Muscle of arm (tissue), 14 donors: Measurements from ENCODE around the gene B3GNT9. TPM values are rescaled to one million over a fixed set of nuclear protein-coding genes. Genes with fewer than 3 reads are reported as not detected.

ENCODE experiments used
- DNase-seq: peaks from one replicate; pipeline ENCODE4 v3.0.0-alpha.2; 2013
- long read RNA-seq, 11 donors: transcript quantifications; one replicate each; lab custom pipeline, GENCODE V29; 2026
- polyA plus RNA-seq, 12 donors: library from polyadenylated mRNA; unstranded; fragments of 120-200 nt; gene quantifications; one replicate each; pipeline ENCODE4 v1.2.1, GENCODE V29; 2013; ENCODE audit not compliant: insufficient read length in 12 of 12

Gene B3GNT9, protein sequence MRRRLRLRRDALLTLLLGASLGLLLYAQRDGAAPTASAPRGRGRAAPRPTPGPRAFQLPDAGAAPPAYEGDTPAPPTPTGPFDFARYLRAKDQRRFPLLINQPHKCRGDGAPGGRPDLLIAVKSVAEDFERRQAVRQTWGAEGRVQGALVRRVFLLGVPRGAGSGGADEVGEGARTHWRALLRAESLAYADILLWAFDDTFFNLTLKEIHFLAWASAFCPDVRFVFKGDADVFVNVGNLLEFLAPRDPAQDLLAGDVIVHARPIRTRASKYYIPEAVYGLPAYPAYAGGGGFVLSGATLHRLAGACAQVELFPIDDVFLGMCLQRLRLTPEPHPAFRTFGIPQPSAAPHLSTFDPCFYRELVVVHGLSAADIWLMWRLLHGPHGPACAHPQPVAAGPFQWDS
- 10 to 100 TPM in 5 of 12 donors, 1 to 10 TPM in 6, not detected in 1; 7.1 to 17.2 (median 9.7) TPM for polyA plus RNA-seq
- long read RNA-seq, donor 1, transcript B3GNT9-201 (2 exons, 2,917 nt), result major isoform, 6 of 6 reads
- long read RNA-seq, donor 1, partial matches to known transcripts, result 0 of 6 reads
- long read RNA-seq, donor 1, other reads (novel, unspliced or antisense), result 0 of 6 reads
- long read RNA-seq, donor 2, partial matches to known transcripts, result 35 of 44 reads
- long read RNA-seq, donor 2, other reads (novel, unspliced or antisense), result 6 of 44 reads
- long read RNA-seq, donor 3, partial matches to known transcripts, result 0 of 2 reads
- long read RNA-seq, donor 3, other reads (novel, unspliced or antisense), result 0 of 2 reads
- long read RNA-seq, donor 4, partial matches to known transcripts, result 20 of 23 reads
- long read RNA-seq, donor 4, other reads (novel, unspliced or antisense), result 0 of 23 reads
- long read RNA-seq, donor 5, transcript B3GNT9-201 (2 exons, 2,917 nt), result major isoform, 5 of 5 reads
- long read RNA-seq, donor 5, partial matches to known transcripts, result 0 of 5 reads
- long read RNA-seq, donor 5, other reads (novel, unspliced or antisense), result 0 of 5 reads
- long read RNA-seq, donor 6, partial matches to known transcripts, result 0 of 2 reads
- long read RNA-seq, donor 6, other reads (novel, unspliced or antisense), result 0 of 2 reads
- long read RNA-seq, donor 7, partial matches to known transcripts, result 0 of 2 reads
- long read RNA-seq, donor 7, other reads (novel, unspliced or antisense), result 0 of 2 reads
- long read RNA-seq, donor 8, partial matches to known transcripts, result 0 of 2 reads
- long read RNA-seq, donor 8, other reads (novel, unspliced or antisense), result 0 of 2 reads
- long read RNA-seq, donor 9, partial matches to known transcripts, result 0 of 2 reads
- long read RNA-seq, donor 9, other reads (novel, unspliced or antisense), result 0 of 2 reads
- long read RNA-seq, donor 10, partial matches to known transcripts, result 0 of 4 reads
- long read RNA-seq, donor 10, other reads (novel, unspliced or antisense), result 0 of 4 reads
- long read RNA-seq, donor 11, partial matches to known transcripts, result 0 of 2 reads
- long read RNA-seq, donor 11, other reads (novel, unspliced or antisense), result 0 of 2 reads

DNA sequence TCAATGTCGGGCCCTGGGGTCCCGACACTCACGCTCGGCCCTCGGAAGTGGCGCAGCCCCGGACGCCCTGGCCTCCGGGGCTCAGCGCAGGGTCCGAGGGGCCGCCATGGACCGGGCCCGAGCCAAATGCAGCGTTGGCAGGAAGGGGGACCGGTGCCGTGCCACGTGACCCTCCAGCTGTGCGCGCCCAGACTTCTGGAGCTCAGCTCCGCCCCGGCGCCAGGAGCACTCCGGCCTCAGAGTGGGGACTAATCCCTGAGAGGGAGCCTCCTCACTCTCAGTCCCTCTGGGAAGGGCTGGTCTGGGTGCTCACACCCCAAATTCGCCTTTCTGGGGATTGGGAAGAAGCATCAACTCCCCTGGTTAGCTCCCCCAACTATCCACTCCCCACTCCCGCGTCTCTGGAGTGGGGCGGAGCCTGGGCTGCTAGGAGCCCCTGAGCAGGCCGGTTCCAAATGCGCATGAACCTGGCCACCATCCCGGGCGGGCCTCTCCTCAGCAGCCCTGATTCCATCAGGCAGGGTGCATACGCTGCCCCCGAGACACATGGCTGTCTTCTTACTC is at the start of gene B3GNT9:
B3GNT9 (minus strand) TSS at position 166 of the 564 bp plus-strand sequence. CDS start 513 bp downstream, outside the sequence.
- DNase-seq, result peak; percentile 91

DNA sequence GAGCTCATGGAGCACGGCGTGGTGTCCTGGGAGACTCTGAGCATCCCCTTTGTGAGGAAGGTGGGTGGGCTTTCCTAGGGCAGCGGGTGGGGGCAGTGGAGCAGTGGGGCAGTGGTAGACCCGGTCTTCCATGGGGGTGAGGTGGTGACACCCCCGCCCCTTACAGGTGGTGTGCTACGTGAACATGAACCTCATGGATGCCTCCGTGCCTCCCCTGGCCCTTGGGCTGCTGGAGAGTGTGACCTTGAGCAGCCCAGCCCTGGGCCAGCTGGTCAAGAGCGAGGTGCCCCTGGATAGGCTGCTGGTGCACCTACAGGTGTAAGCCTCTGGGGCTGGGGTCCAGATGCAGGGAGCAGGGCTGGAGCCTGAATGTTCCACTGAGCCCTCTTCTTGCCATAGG is 49.7 kb upstream of the B3GNT9 start:
- DNase-seq, result no peak

DNA sequence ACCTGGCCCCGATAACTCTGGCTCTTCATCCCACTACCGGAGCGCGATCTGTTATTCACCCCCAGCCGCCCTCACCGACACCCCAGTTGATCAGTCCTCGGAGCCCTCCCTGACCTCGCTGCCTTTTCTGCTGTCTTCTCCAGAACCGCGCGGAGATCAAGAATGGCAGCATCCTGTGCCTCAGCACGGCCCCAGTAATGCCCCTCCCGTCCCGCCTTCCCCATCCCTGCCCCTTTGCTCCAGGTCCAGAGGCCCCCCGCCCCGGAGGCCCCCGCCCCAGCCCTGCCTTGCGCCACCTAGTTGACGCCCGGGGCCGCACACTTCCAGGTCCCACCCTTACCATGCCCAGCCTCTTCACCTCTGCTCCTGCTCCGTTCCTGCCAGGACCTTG is 49.0 kb upstream of the B3GNT9 start:
- DNase-seq, result no peak

DNA sequence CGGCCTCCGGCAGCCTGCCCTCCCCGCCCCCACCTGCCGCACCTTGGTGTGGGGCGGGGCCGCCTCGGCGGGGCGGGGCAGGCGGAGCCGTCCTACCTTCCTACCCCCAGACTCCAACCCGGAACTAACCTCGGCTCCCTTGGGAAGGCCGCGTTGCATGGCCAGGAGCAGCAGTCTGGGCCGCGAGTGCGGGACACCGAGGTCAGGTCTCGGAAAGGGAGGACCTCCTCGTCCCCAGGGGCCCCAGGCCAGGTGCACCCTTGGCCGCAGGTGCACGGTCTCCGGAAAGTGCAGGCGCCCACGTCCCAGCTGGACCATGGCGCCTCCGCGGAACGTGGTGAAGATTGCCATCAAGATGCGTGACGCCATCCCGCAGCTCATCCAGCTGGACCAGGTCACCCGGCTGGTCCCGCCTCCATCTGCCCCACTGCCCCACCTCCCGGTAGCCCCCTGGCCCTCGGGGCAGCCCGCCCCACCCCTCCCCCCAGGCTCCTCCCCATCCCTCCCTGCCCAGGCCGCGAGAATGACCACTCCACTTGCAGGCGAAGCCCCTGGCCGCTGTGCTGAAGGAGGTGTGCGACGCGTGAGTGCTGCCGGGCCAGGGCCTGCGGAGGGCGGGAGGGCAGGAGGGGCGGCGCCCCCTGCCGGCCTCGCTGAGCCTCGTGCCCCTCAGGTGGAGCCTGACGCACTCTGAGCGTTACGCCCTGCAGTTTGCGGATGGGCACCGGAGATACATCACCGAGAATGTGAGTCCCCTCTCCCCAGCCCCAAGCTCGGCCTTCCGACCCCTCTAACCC is 48.4 kb upstream of the B3GNT9 start, which contains the start of gene ELMO3:
ELMO3 (plus strand) TSS at position 121 of the 797 bp plus-strand sequence; CDS start at position 317, 196 bp downstream.
- no peak for DNase-seq

DNA sequence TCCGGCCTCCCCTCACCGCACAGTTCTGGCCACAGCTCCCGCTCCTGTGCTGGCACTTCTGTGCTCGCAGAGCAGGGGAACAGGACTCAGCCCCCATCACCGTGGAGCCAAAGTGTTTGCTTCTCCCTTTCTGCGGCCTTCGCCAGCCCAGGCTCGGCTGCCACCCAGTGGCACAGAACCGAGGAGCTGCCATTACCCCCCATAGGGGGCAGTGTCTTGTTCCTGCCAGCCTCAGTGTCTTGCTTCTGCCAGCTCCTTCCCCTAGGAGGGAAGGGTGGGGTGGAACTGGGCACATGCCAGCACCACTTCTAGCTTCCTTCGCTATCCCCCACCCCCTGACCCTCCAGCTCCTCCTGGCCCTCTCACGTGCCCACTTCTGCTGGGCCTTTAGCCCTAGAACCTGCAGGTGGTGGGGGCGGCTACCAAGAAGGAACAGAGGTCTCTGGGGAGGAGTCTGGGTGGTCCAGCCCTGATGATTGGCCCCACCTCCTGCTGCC is 47.5 kb upstream of the B3GNT9 start:
- no peak for DNase-seq

DNA sequence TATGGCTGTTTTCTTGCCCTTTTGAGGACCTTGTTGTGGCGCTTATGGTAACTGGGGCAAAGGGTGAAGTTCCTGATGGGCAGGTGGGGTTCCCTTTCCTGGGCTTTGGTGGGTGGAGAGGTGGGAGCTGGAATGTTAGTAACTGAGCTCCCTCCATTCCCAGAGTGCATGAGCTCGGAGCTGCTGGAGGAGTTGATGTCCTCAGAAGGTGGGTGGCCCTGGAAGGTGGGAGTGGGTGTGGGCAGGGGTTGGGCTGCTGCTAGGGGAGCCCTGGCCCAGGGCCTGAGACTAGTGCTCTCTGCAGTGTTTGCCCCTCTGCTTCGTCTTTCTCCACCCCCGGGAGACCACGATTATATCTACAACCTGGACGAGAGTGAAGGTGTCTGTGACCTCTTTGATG is 46.9 kb upstream of the B3GNT9 start:
- no peak for DNase-seq

DNA sequence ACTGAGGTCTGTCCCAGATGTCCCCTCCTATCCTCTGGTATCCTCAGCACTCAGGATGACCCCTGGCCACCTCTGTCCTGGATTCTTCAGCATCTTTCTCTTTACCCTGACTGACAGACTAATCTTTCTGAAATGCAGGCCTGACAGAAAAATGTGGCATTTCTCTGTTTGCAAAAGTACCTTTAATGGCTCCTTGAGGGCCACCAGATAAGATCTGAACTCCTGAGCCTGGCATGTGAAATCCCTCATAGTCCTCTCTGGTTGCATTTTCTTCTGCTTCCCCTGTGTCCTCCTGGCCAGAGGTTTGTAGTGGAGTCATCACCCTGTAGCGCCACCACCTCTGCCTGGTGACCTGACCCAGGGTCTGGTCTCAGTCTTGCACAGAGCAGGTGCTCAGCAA is 46.1 kb upstream of the B3GNT9 start:
- no peak for DNase-seq

DNA sequence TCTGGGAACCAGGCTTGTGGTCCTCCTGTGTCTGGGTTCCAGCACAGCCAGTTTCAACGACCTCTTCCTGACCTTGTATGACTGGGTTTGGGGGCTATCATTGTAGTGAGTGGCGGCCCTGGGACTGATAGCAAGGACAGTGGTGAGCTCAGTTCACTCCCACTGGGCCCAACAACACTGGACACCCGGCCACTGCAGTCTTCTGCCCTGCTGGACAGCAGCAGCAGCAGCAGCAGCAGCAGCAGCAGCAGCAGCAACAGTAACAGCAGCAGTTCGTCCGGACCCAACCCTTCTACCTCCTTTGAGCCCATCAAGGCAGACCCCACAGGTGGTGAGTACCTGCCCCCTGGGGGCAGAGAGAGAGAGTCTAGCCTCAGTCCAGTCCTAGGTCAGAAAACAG is 44.9 kb upstream of the B3GNT9 start:
- DNase-seq, result no peak

DNA sequence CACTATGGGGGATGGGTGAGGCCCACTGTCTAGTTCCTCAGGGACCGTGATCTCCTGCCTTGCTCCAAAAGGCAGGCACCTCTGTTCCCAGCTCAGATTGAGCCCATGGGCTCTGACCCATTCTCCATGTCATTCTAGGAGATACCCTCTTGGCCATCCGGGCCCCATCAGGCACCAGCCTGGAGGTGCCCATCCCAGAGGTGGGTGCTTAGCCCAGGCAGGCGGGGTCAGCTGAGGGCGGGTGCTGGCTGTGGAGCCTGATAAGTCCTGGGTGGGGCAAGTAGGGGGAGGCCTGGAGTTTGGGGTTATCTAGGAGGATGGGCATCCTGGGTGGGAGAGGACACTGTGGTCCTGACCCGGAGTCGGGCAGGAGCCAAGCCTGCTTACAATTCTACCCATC is 43.5 kb upstream of the B3GNT9 start:
- no peak for DNase-seq

DNA sequence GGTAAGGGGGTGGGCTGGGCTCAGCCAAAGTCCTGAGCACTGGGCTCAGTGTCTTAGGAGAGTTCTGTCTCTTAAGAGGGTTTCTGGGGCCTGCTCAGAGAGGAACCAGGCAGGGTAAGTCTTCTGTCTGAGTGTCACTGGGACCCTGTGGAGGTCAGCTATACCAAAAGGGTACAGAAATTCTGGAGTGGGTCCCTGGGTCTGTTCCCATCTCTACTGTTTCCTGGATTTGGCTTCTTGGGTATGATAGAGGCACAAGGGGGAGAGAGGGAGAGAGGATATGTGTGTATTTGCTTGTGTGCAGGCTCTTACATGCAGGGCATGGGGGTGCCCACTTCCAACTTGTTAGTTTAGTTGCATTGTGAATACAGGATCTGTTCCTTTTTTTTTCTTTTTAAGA is 42.7 kb upstream of the B3GNT9 start:
- DNase-seq, result no peak

DNA sequence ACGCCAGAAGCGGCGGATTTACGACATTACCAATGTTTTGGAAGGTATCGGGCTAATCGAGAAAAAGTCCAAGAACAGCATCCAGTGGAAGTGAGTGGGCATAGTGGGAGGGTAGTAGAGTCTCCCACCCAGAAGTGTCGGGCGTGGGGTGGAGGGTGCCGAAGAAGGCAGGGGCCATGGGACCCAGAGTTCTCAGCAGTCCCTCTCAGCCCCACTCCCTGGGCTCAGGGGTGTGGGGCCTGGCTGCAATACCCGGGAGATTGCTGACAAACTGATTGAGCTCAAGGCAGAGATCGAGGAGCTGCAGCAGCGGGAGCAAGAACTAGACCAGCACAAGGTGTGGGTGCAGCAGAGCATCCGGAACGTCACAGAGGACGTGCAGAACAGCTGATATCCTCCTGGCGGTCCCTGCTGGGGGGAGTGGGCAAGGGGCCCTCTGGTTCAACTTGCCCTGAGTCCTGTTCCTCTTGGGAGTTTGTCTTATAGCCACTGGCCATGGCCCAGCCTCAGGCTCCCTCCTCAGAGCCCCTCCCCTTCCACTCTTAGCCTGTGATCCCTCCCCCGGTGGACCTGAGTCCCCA is 42.1 kb upstream of the B3GNT9 start:
- no peak for DNase-seq

DNA sequence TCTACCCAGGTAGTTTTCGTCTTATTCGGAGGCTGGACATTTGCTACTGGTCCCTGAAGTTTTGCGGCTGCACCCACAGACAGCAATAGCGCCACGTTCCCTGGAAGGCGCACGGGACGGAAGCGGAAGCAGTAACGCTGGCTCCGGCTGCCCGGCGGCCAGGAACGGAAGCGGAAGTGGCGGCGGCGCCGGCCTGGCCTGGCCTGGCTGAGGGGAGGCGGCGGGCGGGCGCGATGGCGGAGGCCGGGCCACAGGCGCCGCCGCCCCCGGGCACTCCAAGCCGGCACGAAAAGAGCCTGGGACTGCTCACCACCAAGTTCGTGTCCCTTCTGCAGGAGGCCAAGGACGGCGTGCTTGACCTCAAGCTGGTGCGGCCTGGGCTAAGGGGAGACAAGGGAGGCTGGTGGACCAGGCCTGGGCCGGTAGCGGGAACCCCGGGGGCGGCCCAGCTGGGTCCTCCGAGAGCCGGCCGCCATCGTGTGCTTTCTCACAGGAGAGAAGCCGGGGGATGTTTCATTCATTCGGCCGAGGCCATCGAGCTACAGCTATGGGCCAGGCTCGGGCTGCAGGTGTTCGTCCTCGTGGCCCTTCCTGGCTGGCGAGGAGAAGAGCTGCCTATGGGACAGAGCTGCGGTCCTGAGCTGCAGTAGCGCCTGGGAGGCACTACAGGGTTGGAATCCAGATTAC is 41.3 kb upstream of the B3GNT9 start, which contains the start of gene E2F4:
E2F4 (plus strand) TSS at position 161 of the 687 bp plus-strand sequence; CDS start at position 234, 73 bp downstream.
- DNase-seq, result peak; percentile 91

DNA sequence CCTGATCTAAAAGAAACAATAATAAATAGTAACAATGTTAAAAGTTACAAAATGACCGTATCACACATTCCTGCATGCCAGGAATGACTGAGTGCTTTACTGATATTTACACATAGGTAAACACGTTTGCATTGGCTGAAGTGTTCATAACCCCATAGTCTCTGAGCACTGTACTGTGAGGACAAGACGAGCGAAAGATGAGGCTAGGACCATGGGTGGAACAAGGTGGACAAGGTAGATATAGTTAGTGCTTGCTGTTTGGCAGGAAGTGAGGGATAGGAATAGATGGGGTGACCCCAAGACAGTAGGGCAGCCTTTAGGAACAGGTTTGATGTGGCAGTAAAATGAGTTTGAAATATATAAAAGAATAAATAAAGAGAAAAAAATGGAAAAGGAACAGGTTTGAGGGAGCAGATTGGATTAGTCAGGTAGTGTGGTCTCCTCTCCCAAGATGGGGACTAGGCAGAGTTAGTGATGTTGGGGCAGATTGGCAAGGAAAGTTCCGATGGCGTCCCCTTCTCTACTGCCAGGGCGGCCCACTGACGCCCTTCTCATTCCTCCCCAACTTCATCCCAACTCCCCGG is 40.7 kb upstream of the B3GNT9 start:
- DNase-seq, result no peak

DNA sequence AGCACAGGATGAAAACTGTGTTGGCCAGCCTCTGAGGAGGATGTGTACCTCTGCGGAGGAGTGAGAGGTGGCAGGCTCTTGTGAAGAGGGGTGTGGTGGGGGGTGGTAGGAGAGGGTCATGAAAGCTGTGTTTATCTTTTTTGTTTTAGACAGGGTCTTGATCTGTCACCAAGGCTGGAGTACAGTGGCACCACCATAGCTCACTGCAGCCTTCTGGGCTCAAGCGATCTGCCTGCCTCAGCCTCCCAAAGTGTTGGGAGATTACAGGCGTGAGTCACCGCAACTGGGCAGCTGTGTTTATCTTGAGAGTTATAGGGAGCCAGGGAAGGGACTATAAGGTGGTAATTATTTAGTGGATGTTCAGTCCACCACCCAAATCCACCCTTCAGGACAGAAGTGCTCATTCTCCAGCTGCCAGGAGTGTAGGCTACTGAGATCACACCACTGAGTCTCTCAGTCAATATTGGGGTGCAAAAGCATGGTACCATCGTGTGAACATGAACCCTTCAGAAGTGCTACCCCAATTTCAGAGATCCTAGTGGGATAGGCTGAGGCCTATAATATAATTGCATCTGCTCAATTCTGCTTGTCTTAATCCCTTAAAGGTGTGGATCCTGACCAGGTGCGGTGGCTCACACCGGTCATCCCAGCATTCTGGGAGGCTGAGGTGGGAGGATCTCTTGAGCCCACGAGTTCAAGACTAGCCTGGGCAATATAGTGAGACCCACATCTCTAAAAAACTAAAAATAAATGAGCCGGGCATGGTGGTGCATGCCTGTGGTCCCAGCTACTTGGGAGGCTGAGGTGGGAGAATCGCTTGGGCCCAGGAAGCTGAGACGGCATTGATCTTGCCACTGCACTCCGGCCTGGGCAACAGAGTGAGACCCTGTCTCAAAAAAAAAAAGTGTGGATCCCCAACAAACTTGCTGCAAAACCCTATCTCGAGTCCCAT is 39.9 kb upstream of the B3GNT9 start:
- DNase-seq, result no peak

DNA sequence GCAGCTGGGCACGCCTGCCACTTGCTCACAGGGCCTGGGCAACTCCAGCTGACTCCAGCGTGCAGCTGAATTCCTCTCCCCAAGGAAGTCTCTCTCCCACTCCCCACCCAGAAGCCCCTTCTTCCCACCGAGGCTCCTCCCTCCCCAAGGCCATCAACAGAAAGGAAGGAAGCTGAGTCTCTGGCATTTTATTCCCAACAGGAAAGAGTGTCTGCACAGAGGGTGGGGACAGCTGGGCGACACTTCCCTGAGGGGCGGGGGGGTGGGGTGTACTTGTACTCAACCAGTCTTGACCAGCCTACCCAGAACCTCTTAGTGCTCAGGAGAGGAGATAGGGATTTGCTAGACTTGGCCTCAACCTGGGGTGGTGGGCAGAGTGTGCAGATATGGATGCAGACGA is 39.2 kb upstream of the B3GNT9 start, which contains the start of gene EXOC3L1:
EXOC3L1 (minus strand) TSS at position 96 of the 400 bp plus-strand sequence. CDS start 460 bp downstream, outside the sequence.
- DNase-seq, result no peak

DNA sequence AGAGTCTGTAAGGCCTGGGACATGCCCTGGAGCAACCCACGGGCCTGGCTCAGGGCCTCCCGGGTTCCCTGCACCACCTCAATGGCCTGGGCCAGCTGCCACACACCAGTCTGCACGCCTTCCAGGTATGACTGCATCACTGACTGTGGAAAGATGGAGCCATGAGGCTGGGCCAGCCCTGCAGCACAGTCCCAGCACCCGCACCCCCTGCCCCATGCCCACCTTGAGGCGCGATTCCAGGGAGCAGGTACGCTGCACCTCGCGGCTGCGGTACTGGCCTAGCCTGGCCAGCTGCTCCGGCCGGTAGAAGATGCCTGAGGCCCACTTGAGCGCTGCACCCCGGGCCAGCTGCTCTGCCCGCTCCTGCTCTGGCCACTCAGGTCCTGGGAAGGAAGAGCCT is 38.0 kb upstream of the B3GNT9 start:
- DNase-seq, result no peak

DNA sequence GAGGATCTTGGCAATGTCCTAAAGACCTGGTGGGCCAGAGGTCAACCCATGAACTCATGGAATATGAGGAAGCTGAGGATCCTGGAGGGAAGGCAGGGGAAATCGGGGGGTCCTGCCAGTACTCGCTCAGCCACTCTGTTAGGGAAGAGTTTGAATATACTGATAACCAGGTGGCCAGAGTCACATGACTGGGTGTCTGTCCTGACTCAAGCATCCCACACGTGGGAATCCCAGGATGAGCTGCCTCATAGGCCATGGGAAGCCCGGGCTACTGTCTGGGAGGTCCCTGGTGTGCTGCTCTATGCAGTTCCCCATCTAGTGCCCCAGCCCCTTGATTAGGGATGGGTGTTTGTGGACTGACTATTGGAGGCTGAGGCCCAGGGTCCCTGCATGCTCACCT is 37.5 kb upstream of the B3GNT9 start:
- DNase-seq, result no peak
